ENCODE measurements around the gene ULK2.

DNA sequence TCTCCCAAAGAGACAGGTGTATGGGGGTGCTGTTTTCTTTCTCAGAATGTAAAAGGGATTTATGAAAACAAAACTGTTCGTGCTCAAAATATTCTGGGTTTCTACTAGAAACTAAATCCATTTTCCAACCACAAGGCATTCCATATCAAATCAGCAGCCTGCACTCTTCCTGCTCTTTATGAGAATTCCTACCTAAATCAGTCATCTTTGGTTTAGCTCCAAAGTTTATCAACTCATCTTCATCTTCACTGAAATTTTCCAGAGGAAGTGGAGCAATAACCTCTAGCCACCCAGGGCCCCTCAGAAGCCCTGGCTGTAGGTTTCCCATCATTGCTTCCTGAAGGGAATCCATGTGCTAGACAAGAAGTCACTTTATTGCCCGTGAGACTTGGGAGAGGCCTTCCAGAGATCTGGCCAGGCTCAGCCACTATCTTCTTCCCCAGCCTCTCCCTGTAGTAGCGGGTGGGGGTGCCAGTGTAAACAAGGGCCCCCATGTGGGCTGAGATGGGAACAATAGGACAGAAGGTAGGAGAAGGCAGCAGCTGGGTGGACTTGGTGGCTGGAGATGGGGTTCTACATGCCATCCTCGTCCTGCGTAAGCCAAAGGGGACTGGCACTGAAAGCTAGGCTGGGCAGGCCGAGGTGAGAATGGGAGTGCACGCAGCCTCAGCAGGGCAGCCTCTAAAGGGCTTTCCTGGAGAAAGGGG lies 97.6 kb downstream of the ULK2 start:
- TF ChIP-seq, protein P1, sequence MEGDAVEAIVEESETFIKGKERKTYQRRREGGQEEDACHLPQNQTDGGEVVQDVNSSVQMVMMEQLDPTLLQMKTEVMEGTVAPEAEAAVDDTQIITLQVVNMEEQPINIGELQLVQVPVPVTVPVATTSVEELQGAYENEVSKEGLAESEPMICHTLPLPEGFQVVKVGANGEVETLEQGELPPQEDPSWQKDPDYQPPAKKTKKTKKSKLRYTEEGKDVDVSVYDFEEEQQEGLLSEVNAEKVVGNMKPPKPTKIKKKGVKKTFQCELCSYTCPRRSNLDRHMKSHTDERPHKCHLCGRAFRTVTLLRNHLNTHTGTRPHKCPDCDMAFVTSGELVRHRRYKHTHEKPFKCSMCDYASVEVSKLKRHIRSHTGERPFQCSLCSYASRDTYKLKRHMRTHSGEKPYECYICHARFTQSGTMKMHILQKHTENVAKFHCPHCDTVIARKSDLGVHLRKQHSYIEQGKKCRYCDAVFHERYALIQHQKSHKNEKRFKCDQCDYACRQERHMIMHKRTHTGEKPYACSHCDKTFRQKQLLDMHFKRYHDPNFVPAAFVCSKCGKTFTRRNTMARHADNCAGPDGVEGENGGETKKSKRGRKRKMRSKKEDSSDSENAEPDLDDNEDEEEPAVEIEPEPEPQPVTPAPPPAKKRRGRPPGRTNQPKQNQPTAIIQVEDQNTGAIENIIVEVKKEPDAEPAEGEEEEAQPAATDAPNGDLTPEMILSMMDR (IDR thresholded peaks at IDR 0.05), result no peak
- TF ChIP-seq, protein P2, sequence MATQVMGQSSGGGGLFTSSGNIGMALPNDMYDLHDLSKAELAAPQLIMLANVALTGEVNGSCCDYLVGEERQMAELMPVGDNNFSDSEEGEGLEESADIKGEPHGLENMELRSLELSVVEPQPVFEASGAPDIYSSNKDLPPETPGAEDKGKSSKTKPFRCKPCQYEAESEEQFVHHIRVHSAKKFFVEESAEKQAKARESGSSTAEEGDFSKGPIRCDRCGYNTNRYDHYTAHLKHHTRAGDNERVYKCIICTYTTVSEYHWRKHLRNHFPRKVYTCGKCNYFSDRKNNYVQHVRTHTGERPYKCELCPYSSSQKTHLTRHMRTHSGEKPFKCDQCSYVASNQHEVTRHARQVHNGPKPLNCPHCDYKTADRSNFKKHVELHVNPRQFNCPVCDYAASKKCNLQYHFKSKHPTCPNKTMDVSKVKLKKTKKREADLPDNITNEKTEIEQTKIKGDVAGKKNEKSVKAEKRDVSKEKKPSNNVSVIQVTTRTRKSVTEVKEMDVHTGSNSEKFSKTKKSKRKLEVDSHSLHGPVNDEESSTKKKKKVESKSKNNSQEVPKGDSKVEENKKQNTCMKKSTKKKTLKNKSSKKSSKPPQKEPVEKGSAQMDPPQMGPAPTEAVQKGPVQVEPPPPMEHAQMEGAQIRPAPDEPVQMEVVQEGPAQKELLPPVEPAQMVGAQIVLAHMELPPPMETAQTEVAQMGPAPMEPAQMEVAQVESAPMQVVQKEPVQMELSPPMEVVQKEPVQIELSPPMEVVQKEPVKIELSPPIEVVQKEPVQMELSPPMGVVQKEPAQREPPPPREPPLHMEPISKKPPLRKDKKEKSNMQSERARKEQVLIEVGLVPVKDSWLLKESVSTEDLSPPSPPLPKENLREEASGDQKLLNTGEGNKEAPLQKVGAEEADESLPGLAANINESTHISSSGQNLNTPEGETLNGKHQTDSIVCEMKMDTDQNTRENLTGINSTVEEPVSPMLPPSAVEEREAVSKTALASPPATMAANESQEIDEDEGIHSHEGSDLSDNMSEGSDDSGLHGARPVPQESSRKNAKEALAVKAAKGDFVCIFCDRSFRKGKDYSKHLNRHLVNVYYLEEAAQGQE (IDR thresholded peaks at IDR 0.05; ENCODE audit: insufficient read depth in 1 of 2, low read depth in 2 of 2, low read length in 1 of 2), result no peak
- TF ChIP-seq POLR2AphosphoS5 (IDR thresholded peaks at IDR 0.05; ENCODE audit: low read depth, low read length), result no peak

All from Panc1 (cell line).